Endothelial cell (in vitro differentiated cells): ENCODE measurements around the gene KIF13A. TPM values are rescaled to one million over a fixed set of nuclear protein-coding genes. Genes with fewer than 3 reads are reported as not detected.

ENCODE experiments used
- DNase-seq: peaks from one replicate; pipeline ENCODE4 v3.0.0; 2021; ENCODE audit warnings: low spot score
- H3K27ac Mint-ChIP-seq: one replicate; pipeline ENCODE4 v1.8.0; 2021; ENCODE audit warnings: mixed read lengths, inconsistent platforms; ENCODE audit not compliant: unreplicated experiment
- H3K27me3 Mint-ChIP-seq: one replicate; pipeline ENCODE4 v1.8.0; 2021; ENCODE audit warnings: mild to moderate bottlenecking, moderate library complexity, mixed read lengths, inconsistent platforms; ENCODE audit not compliant: unreplicated experiment
- H3K36me3 Mint-ChIP-seq: one replicate; pipeline ENCODE4 v1.8.0; 2021; ENCODE audit warnings: mild to moderate bottlenecking, low read depth, mixed read lengths, inconsistent platforms; ENCODE audit not compliant: unreplicated experiment
- H3K4me1 Mint-ChIP-seq: one replicate; pipeline ENCODE4 v1.8.0; 2021; ENCODE audit warnings: mild to moderate bottlenecking, mixed read lengths, inconsistent platforms; ENCODE audit not compliant: unreplicated experiment
- H3K4me3 Mint-ChIP-seq: one replicate; pipeline ENCODE4 v1.8.0; 2021; ENCODE audit warnings: mild to moderate bottlenecking, mixed read lengths, inconsistent platforms; ENCODE audit not compliant: unreplicated experiment
- H3K9me3 Mint-ChIP-seq: one replicate; pipeline ENCODE4 v1.8.0; 2021; ENCODE audit warnings: mixed read lengths, inconsistent platforms; ENCODE audit not compliant: unreplicated experiment
- CTCF ChIP-seq: fragments of 200-600 bp; sonication (generic); IDR thresholded peaks from one replicate; pipeline ENCODE4 v1.5.0; 2021; ENCODE audit warnings: antibody characterized with exemption; ENCODE audit not compliant: unreplicated experiment
- total RNA-seq: library from RNA; stranded (reverse); fragmentation: NEBNext Ultra II Directional; extraction: Animal tissue kit (Norgen Biotek cat#: 25700); gene quantifications from one replicate; pipeline ENCODE4 v1.2.1, GENCODE V29; 2021; ENCODE audit not compliant: unreplicated experiment

The KIF13A gene
- total RNA-seq, 1 donor from 2014 or later: 139 TPM

- DNase-seq: no peak
- Mint-ChIP-seq H3K9me3 (no peaks in the 10 kb centered on the region), H3K4me3 (peak overlapping the region; percentile 75), H3K27ac (no peak overlapping the region), H3K4me1 (peaks cover 31% of the 10 kb centered on the region), H3K27me3 (peaks cover 2% of the 10 kb centered on the region), H3K36me3 (peaks cover 36% of the 10 kb centered on the region)
- TF ChIP-seq CTCF: no peak
These were observed 116.9 kb downstream of the KIF13A start for GRCh38 chr6:17870300-17871188.

GRCh38 chr6:17869753-17870050, 117.7 kb downstream of the KIF13A start:
- Mint-ChIP-seq H3K27ac (peak overlapping the region; percentile 37), H3K27me3 (peaks cover 4% of the 10 kb centered on the region), H3K4me3 (peak overlapping the region; percentile 21), H3K36me3 (peaks cover 36% of the 10 kb centered on the region), H3K4me1 (peaks cover 31% of the 10 kb centered on the region), H3K9me3 (no peaks in the 10 kb centered on the region)
- no peak for TF ChIP-seq CTCF
- DNase-seq: no peak

- Mint-ChIP-seq H3K36me3 (peaks cover 36% of the 10 kb centered on the region), H3K4me3 (peak overlapping the region; percentile 0), H3K4me1 (peaks cover 31% of the 10 kb centered on the region), H3K27ac (peak overlapping the region; percentile 37), H3K27me3 (peaks cover 2% of the 10 kb centered on the region), H3K9me3 (no peaks in the 10 kb centered on the region)
- no peak for DNase-seq
- no peak for TF ChIP-seq CTCF
These were observed 118.3 kb downstream of the KIF13A start for GRCh38 chr6:17869010-17869752.

DNA sequence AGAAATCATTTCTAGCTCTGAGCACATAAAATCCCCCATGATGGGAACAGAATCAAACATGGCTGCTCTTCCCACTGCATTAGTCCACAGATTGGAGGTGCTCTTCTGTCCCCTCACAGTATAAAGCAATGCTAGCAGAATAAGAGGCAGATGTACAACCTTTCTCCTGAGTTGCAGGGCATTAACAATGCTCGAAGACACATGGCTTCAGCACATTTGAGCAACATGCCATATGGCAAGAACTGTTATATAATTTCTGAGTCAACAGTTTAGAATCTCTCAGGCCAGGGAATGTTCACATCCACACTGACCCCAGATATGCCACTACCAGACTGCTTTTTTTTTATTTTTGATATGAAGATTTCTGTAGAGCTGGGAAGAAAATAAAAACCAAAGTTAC, 119.6 kb downstream of the KIF13A start:
- DNase-seq: no peak
- TF ChIP-seq CTCF: no peak
- Mint-ChIP-seq H3K4me1 (peaks cover 31% of the 10 kb centered on the region), H3K36me3 (peaks cover 39% of the 10 kb centered on the region), H3K9me3 (no peaks in the 10 kb centered on the region), H3K4me3 (no peak overlapping the region), H3K27ac (no peak overlapping the region), H3K27me3 (peaks cover 2% of the 10 kb centered on the region)
